COR-L47 (cell line): ENCODE measurements around the gene TBC1D20.
A peak's percentile ranks its signal among the peaks of the same experiment; 100 is the strongest.
"Not testable (repeated sequence)": the region's sequence is repeated elsewhere in the genome, so short reads cannot be mapped to it uniquely, and the experiment has no call there.

Experiments used
- DNase-seq: peaks from one replicate; lab custom pipeline; 2025; lab: John Stamatoyannopoulos, UW

TBC1D20 gene

GRCh38 chr20:475463-476357, 13.4 kb upstream of the TBC1D20 start:
- DNase-seq, result no peak

GRCh38 chr20:474581-474980, 12.2 kb upstream of the TBC1D20 start:
- DNase-seq, result no peak

- DNase-seq, result no peak
Observed at GRCh38 chr20:472889-473292, 10.6 kb upstream of the TBC1D20 start.

- DNase-seq, result no peak
Observed at GRCh38 chr20:472137-472846, 10.0 kb upstream of the TBC1D20 start.

GRCh38 chr20:469746-470490, 7.6 kb upstream of the TBC1D20 start:
- DNase-seq, result no peak

GRCh38 chr20:467755-468154, 5.4 kb upstream of the TBC1D20 start:
- no peak for DNase-seq

GRCh38 chr20:461254-462198, 807 bp downstream of the TBC1D20 start:
- peak; percentile 38 for DNase-seq

GRCh38 chr20:460707-461106, 1.6 kb downstream of the TBC1D20 start:
- no peak for DNase-seq

- no peak for DNase-seq
Observed at GRCh38 chr20:460180-460579, 2.2 kb downstream of the TBC1D20 start.

GRCh38 chr20:458776-459175, 3.6 kb downstream of the TBC1D20 start:
- DNase-seq, result no peak

GRCh38 chr20:454951-455350, 7.4 kb downstream of the TBC1D20 start:
- no peak for DNase-seq

GRCh38 chr20:452021-452420, 10.3 kb downstream of the TBC1D20 start:
- DNase-seq, result not testable (repeated sequence)

GRCh38 chr20:445514-446336, 16.6 kb downstream of the TBC1D20 start:
- DNase-seq, result no peak

GRCh38 chr20:444862-445426, 17.4 kb downstream of the TBC1D20 start:
- DNase-seq, result no peak

GRCh38 chr20:444117-444516, 18.2 kb downstream of the TBC1D20 start:
- DNase-seq, result no peak

GRCh38 chr20:443223-443775, 19.0 kb downstream of the TBC1D20 start:
- DNase-seq, result no peak

GRCh38 chr20:440636-441035, 21.7 kb downstream of the TBC1D20 start:
- DNase-seq, result no peak

- DNase-seq, result no peak
Observed at GRCh38 chr20:440148-440547, 22.2 kb downstream of the TBC1D20 start.

- DNase-seq, result no peak
Observed at GRCh38 chr20:438571-439469, 23.5 kb downstream of the TBC1D20 start.
